ENCODE data around the gene KDM1A.

GRCh38 chr1:22983944-22984343, 35.3 kb upstream of the KDM1A start:
- no peak for TF ChIP-seq REST (IDR thresholded peaks at IDR 0.05; ENCODE audit: low read depth)
- no peak for TF ChIP-seq SRF (IDR thresholded peaks at IDR 0.05; ENCODE audit: low read depth)
- no peak for TF ChIP-seq CTCF (IDR thresholded peaks at IDR 0.05 in 2 of 3, conservative IDR thresholded peaks at IDR 0.05 in 1 of 3; ENCODE audit: borderline replicate concordance in 1 of 3, insufficient read depth in 1 of 3, low read depth in 2 of 3, low read length in 2 of 3)
- no peak for TF ChIP-seq POLR2AphosphoS5 (IDR thresholded peaks at IDR 0.05; ENCODE audit: low read depth, low read length)
- TF ChIP-seq TCF7L2 (IDR thresholded peaks at IDR 0.05; ENCODE audit: borderline replicate concordance, extremely low read depth, insufficient read depth, insufficient read length) = no peak
- TF ChIP-seq ZNF274 (IDR thresholded peaks at IDR 0.05; ENCODE audit: low read depth, low read length) = no peak
- TF ChIP-seq EZH2 (IDR thresholded peaks at IDR 0.05) = no peak
- TF ChIP-seq EZH2phosphoT487 (IDR thresholded peaks at IDR 0.05; ENCODE audit: borderline replicate concordance) = no peak
- TF ChIP-seq RAD21 (IDR thresholded peaks at IDR 0.05; ENCODE audit: low read depth) = no peak
- no peak for TF ChIP-seq ATF3 (IDR thresholded peaks at IDR 0.05)
- no peak for TF ChIP-seq SIN3A (IDR thresholded peaks at IDR 0.05; ENCODE audit: low read depth)
- no peak for TF ChIP-seq MAX (IDR thresholded peaks at IDR 0.05)
- no peak for TF ChIP-seq POLR2A (IDR thresholded peaks at IDR 0.05; ENCODE audit: borderline replicate concordance, extremely low read depth, insufficient read depth, insufficient read length)
